ENCODE data around the gene TAS2R38.

The TAS2R38 gene

DNA sequence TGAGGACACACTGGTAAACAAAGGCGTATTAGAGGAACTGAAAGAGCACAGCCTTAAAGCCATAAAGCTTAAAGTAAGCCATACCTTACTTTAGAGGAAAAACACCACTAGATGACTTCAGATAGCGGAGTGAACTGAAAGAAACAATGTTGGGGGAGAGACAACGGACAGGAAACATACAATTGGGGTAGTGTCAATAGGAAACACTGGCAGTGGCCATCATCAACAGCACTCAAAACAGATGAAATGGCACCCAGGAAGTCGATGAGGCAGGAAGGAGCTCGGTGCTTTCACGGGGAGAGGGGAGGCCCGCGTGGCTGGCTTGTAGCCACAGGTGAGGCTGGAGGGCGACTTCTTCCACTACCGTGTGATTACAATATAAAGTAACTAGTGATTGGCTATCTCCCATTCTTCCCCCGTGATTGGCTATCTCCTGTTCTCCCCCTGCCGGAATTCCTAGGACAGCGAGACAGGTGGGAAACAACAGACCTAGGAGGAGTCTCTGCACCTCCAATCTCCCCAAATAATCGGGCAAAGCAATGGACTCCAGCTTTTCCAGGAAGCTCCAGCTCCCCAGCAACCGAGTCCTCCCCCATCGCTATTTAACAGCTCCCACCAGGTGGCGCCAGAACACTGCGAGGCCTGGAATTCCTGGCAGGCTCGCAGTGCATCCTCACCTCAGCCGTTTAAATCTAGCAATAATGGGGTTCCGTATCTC lies 2.4 kb upstream of the TAS2R38 start:
- H3K36me3 ChIP-seq (ENCODE audit: control insufficient read depth, low read length), result no peaks in the 10 kb centered on the region
- H3K4me1 ChIP-seq (ENCODE audit: control insufficient read depth, low read length), result peaks cover 6% of the 10 kb centered on the region
- no peaks in the 10 kb centered on the region for H3K79me2 ChIP-seq (ENCODE audit: control insufficient read depth, low read length)
- H3K27ac ChIP-seq (ENCODE audit: low read depth, low read length), result no peak overlapping the region
- H3K27me3 ChIP-seq (ENCODE audit: control insufficient read depth, low read length), result no peaks in the 10 kb centered on the region
- no peaks in the 10 kb centered on the region for H3F3A ChIP-seq (ENCODE audit: control insufficient read depth, insufficient read depth)
- peak overlapping the region; percentile 59 for H3K4me2 ChIP-seq (ENCODE audit: low read length)
- no peaks in the 10 kb centered on the region for H3K9me2 ChIP-seq (replicated peaks; ENCODE audit: control insufficient read depth, low read length)
- peak overlapping the region; percentile 58 for H3K4me3 ChIP-seq (ENCODE audit: low read length)
- no peaks in the 10 kb centered on the region for H3K9me3 ChIP-seq (ENCODE audit: control insufficient read depth, insufficient read depth, low read length)
- TF ChIP-seq, protein P1, sequence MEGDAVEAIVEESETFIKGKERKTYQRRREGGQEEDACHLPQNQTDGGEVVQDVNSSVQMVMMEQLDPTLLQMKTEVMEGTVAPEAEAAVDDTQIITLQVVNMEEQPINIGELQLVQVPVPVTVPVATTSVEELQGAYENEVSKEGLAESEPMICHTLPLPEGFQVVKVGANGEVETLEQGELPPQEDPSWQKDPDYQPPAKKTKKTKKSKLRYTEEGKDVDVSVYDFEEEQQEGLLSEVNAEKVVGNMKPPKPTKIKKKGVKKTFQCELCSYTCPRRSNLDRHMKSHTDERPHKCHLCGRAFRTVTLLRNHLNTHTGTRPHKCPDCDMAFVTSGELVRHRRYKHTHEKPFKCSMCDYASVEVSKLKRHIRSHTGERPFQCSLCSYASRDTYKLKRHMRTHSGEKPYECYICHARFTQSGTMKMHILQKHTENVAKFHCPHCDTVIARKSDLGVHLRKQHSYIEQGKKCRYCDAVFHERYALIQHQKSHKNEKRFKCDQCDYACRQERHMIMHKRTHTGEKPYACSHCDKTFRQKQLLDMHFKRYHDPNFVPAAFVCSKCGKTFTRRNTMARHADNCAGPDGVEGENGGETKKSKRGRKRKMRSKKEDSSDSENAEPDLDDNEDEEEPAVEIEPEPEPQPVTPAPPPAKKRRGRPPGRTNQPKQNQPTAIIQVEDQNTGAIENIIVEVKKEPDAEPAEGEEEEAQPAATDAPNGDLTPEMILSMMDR (IDR thresholded peaks at IDR 0.05; ENCODE audit: low read depth, low read length, poor library complexity, severe bottlenecking), result peak; percentile 100
- TF ChIP-seq EZH2phosphoT487 (IDR thresholded peaks at IDR 0.05; ENCODE audit: borderline replicate concordance, low read length), result no peak
- H4K20me1 ChIP-seq (ENCODE audit: control insufficient read depth, insufficient read depth, low read depth, low read length), result no peaks in the 10 kb centered on the region

DNA sequence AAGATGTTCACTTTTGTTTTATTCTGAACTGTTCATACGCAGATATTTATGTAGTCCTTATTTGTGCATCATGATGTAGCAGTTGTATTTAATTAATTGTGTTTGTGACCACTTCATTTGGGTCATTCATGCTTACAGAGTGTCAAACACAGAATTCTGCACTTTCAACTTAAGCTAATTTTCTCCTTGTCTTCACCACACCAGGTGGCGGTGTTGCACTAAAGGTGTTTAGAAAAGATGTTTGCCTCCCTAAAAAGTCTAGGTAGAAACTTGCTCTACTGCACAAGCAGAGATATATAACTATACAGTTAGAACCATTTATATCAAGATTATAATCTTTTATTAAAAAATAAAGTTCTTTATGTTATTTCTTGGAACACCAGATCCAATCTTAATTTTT lies 1.3 kb upstream of the TAS2R38 start:
- Histone ChIP-seq H3K27me3 (ENCODE audit: control insufficient read depth, low read length) (no peaks in the 10 kb centered on the region), H4K20me1 (ENCODE audit: control insufficient read depth, insufficient read depth, low read depth, low read length) (no peaks in the 10 kb centered on the region), H3K4me3 (ENCODE audit: low read length) (no peak overlapping the region), H3K36me3 (ENCODE audit: control insufficient read depth, low read length) (no peaks in the 10 kb centered on the region), H3F3A (ENCODE audit: control insufficient read depth, insufficient read depth) (no peaks in the 10 kb centered on the region), H3K27ac (ENCODE audit: low read depth, low read length) (no peak overlapping the region), H3K79me2 (ENCODE audit: control insufficient read depth, low read length) (no peaks in the 10 kb centered on the region), H3K4me2 (ENCODE audit: low read length) (no peak overlapping the region), H3K4me1 (ENCODE audit: control insufficient read depth, low read length) (peaks cover 6% of the 10 kb centered on the region), H3K9me2 (replicated peaks; ENCODE audit: control insufficient read depth, low read length) (no peaks in the 10 kb centered on the region), H3K9me3 (ENCODE audit: control insufficient read depth, insufficient read depth, low read length) (no peaks in the 10 kb centered on the region)
- no peak for TF ChIP-seq EZH2phosphoT487 (IDR thresholded peaks at IDR 0.05; ENCODE audit: borderline replicate concordance, low read length)
- TF ChIP-seq, protein P1 (IDR thresholded peaks at IDR 0.05; ENCODE audit: low read depth, low read length, poor library complexity, severe bottlenecking), result peak; percentile 22

DNA sequence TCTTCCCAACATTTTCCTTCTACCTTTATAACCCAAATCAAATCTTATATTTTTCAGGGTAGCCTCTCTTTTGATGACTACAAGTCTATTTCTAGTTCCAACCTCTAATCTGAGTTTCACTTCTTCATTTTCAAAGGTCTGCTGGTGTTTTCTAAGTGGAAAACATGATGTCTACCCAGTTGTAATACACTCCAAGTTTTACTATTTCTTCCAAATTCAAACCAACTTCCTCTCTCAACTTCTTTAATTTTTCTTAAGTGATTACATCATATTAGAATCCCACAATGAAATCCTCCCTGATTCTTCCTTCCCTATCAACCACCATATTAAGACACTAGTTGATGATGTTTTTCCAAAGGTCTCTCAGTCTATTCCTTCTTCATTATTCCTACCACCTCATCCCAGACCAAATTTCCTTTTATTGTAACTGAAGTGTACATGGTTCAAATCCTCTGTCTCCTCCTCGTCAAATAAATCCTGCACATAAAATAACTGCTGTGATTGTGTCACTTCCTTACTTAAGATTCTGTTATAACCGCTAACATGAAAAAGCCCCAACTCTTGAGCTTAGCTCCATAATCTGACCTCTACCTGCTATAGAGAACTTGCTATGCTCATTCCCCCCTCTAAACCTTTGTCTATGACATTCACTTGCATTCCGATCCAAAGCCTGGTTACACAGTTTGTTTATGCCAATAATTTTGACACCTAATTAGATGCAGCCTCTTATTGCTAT lies 12.7 kb downstream of the TAS2R38 start:
- Histone ChIP-seq H3K4me1 (ENCODE audit: control insufficient read depth, low read length) (peaks cover 12% of the 10 kb centered on the region), H3K4me3 (ENCODE audit: low read length) (no peak overlapping the region), H3K9me3 (ENCODE audit: control insufficient read depth, insufficient read depth, low read length) (no peaks in the 10 kb centered on the region), H4K20me1 (ENCODE audit: control insufficient read depth, insufficient read depth, low read depth, low read length) (no peaks in the 10 kb centered on the region), H3K79me2 (ENCODE audit: control insufficient read depth, low read length) (no peaks in the 10 kb centered on the region), H3F3A (ENCODE audit: control insufficient read depth, insufficient read depth) (no peaks in the 10 kb centered on the region), H3K27ac (ENCODE audit: low read depth, low read length) (no peak overlapping the region), H3K36me3 (ENCODE audit: control insufficient read depth, low read length) (no peaks in the 10 kb centered on the region), H3K9me2 (replicated peaks; ENCODE audit: control insufficient read depth, low read length) (no peaks in the 10 kb centered on the region), H3K4me2 (ENCODE audit: low read length) (no peak overlapping the region), H3K27me3 (ENCODE audit: control insufficient read depth, low read length) (no peaks in the 10 kb centered on the region)
- TF ChIP-seq EZH2phosphoT487 (IDR thresholded peaks at IDR 0.05; ENCODE audit: borderline replicate concordance, low read length), result no peak
- TF ChIP-seq, protein P1 (IDR thresholded peaks at IDR 0.05; ENCODE audit: low read depth, low read length, poor library complexity, severe bottlenecking), result no peak
